ENCODE data around the gene TRMT2A.

DNA sequence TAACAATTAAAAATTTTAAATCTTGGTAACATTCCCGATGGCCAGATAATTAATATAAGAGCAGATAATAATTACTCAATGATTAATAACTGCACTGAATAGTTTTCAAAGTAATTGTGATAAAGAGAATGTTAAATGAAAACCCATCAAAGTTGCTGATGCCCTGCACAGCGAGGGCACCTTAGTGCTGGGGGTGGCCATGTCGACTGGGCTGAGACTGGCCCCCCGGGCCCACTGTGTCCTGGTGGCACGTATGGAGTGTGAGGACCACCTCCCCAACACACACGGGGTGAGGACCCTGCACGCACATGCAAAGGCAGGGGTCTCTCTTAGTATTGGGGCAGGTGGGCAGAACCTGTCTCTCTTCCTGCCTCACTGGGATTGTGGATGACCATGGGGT, 48.9 kb upstream of the TRMT2A start:
- TF ChIP-seq, protein P1, sequence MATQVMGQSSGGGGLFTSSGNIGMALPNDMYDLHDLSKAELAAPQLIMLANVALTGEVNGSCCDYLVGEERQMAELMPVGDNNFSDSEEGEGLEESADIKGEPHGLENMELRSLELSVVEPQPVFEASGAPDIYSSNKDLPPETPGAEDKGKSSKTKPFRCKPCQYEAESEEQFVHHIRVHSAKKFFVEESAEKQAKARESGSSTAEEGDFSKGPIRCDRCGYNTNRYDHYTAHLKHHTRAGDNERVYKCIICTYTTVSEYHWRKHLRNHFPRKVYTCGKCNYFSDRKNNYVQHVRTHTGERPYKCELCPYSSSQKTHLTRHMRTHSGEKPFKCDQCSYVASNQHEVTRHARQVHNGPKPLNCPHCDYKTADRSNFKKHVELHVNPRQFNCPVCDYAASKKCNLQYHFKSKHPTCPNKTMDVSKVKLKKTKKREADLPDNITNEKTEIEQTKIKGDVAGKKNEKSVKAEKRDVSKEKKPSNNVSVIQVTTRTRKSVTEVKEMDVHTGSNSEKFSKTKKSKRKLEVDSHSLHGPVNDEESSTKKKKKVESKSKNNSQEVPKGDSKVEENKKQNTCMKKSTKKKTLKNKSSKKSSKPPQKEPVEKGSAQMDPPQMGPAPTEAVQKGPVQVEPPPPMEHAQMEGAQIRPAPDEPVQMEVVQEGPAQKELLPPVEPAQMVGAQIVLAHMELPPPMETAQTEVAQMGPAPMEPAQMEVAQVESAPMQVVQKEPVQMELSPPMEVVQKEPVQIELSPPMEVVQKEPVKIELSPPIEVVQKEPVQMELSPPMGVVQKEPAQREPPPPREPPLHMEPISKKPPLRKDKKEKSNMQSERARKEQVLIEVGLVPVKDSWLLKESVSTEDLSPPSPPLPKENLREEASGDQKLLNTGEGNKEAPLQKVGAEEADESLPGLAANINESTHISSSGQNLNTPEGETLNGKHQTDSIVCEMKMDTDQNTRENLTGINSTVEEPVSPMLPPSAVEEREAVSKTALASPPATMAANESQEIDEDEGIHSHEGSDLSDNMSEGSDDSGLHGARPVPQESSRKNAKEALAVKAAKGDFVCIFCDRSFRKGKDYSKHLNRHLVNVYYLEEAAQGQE (IDR thresholded peaks at IDR 0.05; ENCODE audit: insufficient read depth in 1 of 2, low read depth in 2 of 2, low read length in 1 of 2): no peak
- TF ChIP-seq, protein P2, sequence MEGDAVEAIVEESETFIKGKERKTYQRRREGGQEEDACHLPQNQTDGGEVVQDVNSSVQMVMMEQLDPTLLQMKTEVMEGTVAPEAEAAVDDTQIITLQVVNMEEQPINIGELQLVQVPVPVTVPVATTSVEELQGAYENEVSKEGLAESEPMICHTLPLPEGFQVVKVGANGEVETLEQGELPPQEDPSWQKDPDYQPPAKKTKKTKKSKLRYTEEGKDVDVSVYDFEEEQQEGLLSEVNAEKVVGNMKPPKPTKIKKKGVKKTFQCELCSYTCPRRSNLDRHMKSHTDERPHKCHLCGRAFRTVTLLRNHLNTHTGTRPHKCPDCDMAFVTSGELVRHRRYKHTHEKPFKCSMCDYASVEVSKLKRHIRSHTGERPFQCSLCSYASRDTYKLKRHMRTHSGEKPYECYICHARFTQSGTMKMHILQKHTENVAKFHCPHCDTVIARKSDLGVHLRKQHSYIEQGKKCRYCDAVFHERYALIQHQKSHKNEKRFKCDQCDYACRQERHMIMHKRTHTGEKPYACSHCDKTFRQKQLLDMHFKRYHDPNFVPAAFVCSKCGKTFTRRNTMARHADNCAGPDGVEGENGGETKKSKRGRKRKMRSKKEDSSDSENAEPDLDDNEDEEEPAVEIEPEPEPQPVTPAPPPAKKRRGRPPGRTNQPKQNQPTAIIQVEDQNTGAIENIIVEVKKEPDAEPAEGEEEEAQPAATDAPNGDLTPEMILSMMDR (IDR thresholded peaks at IDR 0.05): no peak
- TF ChIP-seq POLR2AphosphoS5 (IDR thresholded peaks at IDR 0.05; ENCODE audit: low read depth, low read length): no peak

Measured in Panc1 (cell line).